Myocyte (in vitro differentiated cells): ENCODE data around the gene LRPAP1. TPM values are rescaled to one million over a fixed set of nuclear protein-coding genes. Genes with fewer than 3 reads are reported as not detected.
"Not testable (repeated sequence)": the region's sequence is repeated elsewhere in the genome, so short reads cannot be mapped to it uniquely, and the experiment has no call there.

ENCODE experiments used
- DNase-seq: peaks from one replicate; pipeline ENCODE4 v3.0.0-alpha.2; 2012; ENCODE audit warnings: low read depth
- polyA plus RNA-seq: library from polyadenylated mRNA; unstranded; fragments of >200 nt; gene quantifications from one replicate; pipeline ENCODE4 v1.2.1, GENCODE V29; 2012; ENCODE audit warnings: missing spikeins
- total RNA-seq: library from RNA; depleted of rRNA; stranded (reverse); fragments of >200 nt; gene quantifications from 2 replicates; pipeline ENCODE4 v1.2.3, GENCODE V29; 2014

The LRPAP1 gene, protein sequence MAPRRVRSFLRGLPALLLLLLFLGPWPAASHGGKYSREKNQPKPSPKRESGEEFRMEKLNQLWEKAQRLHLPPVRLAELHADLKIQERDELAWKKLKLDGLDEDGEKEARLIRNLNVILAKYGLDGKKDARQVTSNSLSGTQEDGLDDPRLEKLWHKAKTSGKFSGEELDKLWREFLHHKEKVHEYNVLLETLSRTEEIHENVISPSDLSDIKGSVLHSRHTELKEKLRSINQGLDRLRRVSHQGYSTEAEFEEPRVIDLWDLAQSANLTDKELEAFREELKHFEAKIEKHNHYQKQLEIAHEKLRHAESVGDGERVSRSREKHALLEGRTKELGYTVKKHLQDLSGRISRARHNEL
- total RNA-seq = 194 and 195 TPM in 2 replicates
- polyA plus RNA-seq = 252 TPM

DNA sequence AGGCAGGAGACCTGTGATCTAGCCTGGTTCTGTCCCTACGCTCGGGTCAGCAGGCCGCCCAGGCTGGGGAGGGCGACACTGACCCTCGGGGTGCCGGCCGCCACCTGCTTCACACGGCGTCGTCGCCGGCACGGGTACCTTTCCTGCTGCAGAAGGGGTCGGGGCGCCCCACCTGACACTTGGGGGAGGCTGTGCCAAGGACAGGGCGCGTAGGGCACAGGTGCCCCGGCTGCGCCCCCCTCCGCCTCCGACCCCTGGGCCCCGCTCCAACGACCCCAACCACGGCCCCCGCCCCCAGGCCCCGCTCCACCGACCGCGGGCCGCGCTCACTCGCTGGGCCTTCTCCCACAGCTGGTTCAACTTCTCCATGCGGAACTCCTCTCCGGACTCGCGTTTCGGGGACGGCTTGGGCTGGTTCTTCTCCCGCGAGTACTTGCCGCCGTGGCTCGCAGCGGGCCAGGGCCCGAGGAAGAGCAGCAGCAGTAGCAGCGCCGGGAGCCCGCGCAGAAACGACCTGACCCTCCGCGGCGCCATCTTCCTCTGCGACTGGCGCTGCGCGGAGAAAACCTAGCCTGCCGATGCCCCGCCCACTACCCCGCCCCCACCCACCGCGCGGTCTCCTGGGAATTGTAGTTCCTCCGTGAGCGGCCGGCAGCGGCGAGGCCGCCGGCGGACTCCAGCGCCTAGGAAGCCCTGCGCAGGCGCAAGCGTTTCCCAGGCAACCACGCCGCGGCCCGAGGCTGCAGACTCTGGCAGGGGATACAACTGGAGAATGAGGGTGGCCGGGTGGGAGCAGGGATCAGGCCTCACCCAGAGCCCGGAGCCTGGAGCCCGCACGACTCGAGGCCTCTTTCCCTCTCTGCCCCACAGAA is at the start of gene LRPAP1:
Gene LRPAP1 (minus strand): TSS at position 544 of the 872 bp plus-strand sequence. CDS start 10 bp downstream, at position 534.
- DNase-seq = peak; percentile 87

DNA sequence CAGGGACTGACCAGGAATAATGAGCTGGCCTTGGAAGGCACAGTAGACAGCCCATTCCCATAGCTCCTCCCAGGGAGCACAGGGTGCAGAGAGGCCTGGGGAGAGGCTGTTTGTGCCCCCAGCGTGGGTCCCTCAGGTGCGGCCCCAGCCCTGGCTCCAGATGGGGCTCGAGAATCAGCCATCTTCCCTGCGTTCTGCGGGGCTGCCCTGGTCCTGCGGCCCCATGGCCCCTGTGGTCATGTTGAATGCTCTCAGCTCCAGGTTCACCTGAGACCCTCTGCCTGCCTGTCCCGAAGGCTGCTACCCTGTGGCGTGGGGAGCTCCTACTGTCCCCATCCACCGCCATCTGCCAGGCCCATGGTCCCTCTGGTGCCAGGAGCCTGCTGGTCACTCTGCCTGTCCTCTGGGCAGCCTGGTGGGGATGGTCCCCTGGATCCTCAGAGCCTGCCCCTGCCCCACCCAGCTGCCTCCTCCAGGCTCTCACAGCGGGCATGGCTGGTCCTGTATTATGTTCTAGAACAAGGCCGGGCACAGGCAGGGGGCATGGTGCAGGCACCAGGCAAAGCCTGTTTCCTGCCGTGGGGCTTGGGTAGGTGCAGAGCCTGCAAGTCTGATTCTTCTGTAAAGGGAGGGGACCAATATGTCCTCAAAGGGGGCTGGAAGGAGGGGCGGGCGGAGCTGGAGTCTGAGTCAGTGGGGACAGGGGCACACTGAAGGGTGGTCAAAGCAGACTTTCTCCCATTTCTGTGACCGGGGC is 49.3 kb upstream of the LRPAP1 start:
- DNase-seq = not testable (repeated sequence)

DNA sequence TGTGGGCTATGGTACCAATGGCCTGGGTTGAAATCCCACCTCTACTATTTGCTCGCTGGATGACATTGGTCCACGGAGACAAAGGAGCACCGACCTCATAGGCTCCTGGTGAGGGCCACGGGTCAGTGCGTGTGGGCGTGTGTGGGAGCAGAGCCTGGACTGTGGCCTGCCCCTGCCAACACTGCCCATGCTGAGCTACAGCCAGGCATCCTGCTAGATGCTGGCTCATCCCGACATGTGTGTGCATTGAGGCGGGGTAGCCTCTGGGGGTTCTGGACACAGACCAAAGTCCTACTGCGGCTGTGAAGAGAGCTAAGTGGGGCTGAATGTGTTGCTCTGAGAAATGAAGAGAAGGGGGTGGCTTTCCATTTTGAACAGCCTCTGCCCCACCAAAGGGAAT is 48.6 kb upstream of the LRPAP1 start:
- not testable (repeated sequence) for DNase-seq

DNA sequence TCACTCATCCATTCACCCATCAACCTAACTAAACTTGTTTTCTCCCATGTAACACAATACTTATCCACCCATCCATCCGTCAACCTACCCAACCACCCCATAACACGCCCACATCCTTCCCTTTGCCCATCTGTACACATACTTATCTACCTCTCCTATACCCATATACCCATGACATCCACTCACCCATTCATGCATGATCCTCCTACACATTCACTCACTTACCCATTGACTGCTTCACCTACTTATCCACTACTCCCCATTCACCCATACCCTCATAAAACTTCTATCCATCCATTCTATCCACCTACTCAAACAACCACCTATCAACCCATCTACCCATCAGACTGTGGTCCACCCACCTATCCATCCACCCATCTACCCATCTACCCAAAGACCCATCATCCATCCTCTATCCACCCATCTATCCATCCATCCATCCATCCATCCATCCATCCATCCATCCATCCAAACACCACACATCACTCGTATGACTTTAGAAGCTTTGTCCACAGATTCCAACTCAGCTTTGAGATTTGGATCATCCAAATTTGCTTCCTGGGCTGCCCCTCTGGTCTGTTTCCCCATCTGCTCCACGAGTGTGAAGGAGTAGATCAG is 46.4 kb upstream of the LRPAP1 start:
- not testable (repeated sequence) for DNase-seq

DNA sequence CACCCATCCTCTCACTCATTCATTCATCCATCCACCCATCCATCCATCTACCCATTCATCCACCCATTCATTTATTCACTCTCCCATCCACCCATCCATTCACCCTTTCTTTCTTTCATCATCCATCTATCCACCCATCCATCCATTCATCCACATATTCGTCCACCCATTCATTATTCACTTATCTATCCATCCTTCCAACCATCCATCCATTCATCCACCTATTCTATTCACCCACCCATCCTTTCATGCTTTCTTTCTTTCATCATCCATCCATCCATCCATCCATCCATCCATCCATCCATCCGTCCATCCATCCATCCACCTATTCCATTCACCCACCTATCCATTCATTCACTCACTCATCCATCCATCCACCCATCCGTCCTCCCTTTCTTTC is 45.8 kb upstream of the LRPAP1 start:
- not testable (repeated sequence) for DNase-seq

DNA sequence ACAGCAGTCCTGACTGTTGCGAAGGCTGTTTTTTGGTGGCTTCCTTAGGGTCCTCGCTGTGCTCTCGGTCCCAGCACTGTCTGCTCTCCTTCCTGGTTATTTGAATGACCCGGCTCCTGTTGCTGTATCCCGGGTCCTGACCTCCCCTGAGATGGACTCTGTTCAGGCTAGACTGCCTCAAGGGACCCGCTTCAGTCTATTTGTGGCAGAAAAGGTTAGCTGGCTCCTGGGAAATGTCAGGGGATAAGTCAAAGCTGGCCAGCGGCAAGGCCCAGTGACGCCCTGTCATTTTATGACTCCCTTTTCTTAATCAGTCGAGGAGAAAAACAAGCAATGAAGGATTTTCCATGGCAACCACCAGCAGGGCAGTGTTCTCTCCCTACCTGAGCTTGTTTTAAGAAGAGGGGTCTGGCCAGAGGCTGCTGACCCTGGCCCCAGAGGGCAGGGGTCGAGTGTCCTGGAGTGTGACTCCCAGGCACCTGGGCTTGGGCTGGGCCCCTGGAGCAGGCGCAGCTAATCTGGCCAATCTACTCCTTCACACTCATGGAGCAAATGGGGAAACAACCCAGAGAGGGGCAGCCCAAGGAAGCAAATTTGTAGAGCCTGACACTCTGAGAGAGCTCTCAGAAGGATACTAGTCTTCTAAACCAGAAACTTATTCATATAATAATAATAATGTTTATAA is 45.1 kb upstream of the LRPAP1 start:
- not testable (repeated sequence) for DNase-seq

DNA sequence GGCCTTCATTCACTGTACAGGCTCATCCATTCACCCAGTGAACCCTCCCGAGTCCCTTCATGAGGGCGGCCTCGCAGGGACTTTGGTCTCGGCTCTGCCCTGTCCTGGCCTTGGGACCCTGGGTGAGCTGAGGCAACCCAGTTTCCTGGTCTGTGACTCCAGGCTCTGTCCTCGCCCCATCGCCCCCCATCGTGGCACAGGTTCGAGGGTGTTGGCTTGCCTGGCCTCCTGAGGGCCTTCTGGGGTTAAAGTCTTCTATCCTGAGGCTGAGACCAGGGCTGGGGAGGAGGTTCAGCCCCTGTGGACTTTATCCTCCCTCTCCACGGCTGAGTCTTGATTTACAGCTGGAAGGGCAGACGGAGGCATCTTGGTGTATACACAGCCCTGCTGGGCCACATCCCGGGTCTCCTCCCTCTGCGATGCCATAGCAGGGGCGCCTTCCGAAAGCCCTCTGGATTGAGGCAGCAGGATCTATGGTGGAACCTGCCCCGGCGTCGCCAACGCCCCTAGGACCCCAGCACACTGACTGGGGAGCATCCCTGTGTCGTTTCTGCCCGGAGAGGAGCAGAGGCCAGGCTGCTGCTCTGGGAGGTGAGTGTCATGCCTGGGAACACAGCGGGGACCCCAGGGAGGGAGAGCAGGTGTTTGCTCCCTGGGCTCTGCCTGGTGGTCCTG is 44.4 kb upstream of the LRPAP1 start:
- not testable (repeated sequence) for DNase-seq

DNA sequence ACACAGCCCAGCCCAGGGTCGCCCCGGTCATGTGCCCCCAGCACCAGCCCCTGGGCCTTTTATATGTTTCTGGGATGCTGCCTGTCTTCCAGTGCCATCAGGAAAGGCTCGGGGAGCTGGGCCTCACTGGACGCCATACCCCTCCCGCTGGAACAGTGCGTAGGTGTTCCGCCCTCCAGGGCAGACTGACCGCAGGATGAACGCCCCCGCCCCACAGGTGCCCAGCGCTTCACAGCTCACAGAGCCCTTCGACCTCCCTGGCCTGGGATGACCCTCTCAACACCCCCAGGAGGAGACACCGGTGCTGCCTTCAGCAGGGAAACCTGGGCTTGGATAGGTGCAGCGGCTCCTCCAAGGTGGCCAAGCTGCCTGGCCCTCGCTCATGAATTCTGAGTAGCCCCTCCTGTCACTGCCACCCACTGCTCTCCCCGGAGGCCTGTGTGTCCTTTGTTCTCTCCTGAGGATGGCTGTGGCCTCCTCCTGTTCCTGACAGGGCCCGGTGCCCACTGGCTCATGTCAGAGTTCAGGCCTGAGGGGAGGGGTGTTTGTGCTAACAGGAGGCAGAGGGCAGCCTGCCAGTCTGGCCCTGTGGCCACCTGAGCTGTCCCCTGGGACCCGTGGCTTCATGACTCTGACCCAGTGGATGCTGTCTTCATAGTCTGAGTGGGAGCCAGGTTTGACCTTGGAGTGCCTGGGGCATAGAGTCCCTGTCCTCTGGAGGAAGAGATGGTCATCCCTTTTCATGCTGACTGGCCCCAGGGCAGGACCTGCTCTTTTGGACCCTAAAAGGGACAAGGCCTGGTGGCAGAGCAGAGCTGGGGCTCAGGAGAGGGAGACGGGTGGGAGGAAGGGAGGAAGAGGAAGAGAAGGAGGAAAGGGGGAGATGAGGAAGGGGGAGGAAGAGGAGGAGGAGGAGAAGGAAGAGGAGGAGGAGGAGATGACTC is 43.5 kb upstream of the LRPAP1 start:
- not testable (repeated sequence) for DNase-seq

DNA sequence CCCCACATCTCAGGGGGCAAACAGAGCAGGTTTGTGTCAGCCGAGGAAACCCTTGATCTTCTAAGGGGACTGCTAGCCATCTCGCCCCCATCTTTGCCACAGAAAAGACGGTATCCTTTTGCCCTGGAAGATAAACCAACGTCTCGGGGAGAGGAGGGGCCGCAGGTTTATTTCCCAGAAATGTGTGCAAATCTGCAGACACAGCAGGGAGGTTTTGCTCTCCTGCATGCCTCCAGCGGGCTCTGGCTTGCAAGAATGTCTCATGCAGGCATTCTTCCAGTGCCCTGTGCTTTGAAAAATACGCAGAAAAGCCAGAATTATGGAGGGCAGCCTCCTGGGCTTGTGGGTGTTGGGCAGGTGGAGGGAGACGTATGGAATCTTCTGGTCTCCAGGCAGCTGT is 42.6 kb upstream of the LRPAP1 start:
- not testable (repeated sequence) for DNase-seq

DNA sequence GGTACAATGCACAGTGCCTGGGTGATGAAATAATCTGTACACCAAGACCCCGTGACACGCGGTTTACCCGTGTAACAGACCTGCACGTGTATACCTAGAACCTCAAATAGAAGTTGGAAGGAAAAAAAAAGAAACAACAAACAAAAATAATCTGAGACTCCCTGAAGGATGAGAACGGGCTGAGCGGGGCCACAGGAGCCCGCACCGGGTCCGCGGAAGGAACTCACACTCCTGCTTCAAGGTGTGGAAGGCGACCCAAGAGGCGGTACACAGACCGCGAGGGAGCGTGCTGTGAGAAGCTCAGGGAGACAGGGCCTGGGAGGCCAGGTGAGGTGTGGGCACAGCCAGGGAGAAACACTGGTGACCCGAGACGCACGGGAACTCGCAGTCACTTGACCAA is 42.1 kb upstream of the LRPAP1 start:
- not testable (repeated sequence) for DNase-seq

DNA sequence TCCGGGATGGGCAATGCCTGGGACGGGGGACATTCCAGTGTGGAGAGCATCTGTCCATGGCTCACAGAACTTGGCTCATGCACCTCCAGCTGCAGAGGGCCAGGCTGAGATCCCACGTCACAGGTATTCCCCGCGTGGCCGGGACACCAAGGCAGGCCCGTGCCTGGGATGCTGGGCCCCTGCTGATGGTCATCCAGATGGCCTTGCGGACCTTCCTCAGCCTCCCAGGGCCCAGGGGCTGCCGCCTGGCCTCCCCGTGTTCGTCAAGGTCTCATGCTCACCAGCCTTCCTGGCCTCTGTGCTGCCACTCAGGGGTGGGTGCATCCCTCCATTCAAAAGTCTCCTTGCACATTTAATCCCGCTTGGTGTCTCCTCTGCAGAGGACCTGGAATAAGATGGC is 40.9 kb upstream of the LRPAP1 start:
- no peak for DNase-seq

DNA sequence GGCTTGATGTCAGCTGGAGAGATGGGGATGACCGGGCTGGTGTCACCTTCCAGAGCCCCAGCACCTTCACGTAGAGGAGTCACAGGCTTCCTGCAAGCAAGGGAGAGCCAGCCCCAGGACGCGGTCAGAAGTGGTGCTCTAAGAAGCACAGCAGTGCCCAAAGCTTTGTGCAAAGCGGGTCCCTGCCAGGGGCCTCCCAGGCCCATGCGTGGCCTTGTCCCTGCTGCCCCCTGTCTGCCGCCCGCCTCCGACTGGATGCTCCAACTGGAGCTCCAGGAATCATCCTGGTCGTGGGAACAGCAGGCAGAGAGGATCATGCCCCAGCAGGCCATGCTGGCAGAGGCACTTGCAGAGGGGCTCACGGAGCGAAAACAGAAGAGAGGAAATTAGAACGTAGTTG is 40.1 kb upstream of the LRPAP1 start:
- DNase-seq = no peak

DNA sequence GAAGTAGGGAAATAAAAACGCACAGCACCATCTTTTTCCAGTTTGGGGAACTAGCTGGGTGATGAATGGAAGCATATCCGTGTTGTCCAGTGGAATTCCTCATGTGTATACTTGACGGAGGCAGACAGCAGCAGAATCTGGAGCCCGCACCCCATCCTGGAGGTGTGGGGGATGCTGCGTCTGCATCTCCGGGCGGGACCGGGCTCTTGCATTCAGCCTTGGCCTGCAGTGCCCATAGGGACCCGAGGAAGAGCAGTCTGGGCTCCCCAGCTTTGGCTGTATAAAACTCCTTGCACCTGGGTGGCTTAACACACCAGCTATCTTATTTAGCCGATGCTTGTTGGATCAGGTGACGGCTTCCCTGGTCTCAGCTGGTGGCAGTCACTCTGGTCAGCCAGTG is 39.7 kb upstream of the LRPAP1 start:
- no peak for DNase-seq

DNA sequence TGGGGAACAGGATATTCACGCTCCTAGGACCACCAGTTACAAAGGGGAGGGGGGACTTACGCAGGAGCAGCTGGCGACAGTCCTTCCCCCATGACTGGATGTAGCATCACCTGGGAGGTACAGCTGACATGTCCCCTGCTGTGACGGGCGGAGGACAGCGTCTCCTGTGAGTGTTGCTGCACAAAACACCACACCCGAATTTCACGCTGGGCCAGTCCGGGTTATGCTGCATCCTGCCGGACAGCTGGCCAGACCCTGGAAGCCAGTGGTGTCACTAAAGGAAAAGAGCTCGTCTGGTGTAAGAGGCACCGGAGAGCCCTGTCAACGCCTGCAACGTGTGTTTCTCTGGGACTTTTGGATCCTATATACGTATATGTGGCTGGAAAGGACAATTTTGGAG is 38.7 kb upstream of the LRPAP1 start:
- DNase-seq = not testable (repeated sequence)

DNA sequence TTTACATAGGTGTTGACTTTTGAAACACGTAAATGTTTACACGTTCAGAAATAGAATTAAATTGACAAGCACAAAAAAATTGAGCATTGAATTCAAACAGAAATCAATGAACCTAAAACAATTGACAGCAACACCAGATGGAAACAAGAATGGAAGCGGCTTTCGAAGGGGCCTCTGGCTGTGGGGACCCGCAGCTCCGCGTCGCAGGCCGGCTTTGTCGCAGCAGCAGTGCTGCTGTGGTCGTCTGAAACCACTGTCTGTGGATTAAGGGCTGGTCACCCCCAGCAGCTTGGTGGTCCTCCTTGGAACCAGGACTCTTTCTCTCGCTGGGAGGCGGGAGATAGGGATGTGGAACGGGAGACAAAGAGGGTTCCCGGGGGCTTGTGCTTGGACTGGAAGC is 37.4 kb upstream of the LRPAP1 start:
- DNase-seq = not testable (repeated sequence)

DNA sequence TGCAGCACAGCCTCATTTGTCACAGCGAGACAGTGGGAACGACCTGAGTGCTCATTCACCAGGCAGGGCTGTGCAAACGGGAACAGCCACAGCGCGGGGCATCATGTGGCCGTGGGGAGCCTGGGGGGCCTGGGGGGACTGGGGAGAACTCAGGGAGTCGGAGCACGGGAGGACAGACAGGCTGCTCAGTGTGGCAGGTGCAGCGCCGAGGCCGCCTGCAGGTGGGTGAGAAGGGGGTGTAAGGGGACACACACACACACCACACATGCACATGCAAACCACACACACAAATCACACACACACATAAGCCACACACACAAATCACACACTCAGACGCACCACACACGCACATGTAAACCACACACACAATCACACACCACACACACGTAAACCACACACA is 34.5 kb upstream of the LRPAP1 start:
- not testable (repeated sequence) for DNase-seq

DNA sequence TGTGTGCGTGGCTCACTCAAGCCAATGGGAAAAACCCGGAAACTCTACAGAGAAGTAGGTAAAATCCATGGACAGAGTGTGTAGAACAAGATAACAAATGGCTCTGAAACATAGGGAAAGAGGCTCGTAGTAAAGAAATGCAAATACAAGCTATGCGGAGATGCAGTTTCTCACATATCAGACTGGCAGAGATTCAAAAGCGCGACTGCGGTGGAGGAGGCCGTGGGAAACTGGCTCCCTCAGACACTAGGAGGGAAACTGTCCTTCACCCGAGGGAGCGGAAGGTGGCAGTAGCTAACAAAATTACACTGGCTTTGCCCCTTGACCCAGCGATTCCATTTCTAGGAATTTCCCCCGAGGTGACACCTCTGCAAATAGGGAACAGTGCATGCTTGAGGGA is 34.1 kb upstream of the LRPAP1 start:
- DNase-seq = not testable (repeated sequence)

DNA sequence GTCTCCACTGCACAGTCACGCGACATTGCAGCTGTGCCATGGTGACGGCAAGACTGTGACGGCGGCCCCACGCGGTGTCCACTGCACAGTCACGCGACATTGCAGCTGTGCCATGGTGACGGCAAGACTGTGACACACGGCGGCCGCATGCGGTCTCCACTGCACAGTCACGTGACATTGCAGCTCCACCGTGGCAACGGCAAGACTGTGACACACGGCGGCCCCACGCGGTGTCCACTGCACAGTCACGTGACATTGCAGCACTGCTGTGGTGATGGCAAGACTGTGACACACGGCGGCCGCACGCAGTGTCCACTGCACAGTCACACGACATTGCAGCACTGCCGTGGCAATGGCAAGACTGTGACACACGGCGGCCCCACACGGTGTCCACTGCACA is 32.7 kb upstream of the LRPAP1 start:
- DNase-seq = not testable (repeated sequence)

DNA sequence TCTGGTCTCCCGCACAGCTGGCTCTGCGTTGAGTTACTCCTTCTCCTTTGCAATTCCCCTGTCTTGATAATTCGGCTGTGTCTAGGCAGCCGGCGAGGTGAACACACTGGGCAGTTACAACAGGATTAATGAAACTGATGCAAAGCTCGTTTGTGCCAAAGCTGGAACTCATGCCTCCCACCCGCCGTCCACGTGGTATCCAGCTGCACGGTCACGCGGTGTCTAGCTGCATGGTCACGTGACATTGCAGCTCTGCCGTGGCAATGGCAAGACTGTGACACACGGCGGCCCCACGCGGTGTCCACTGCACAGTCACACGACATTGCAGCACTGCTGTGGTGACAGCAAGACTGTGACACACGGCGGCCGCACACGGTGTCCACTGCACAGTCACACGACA is 31.2 kb upstream of the LRPAP1 start:
- no peak for DNase-seq
